Stimulated activated CD4-positive, alpha-beta T cell treated with anti-CD3 and anti-CD28 coated beads, Interleukin-4, amount 100 ng/mL, for 24 hours (primary cell): ENCODE measurements around the gene WASF3.

Experiments used
- DNase-seq: peaks from one replicate; pipeline ENCODE4 v3.0.0-alpha.2; 2020

Gene WASF3

DNA sequence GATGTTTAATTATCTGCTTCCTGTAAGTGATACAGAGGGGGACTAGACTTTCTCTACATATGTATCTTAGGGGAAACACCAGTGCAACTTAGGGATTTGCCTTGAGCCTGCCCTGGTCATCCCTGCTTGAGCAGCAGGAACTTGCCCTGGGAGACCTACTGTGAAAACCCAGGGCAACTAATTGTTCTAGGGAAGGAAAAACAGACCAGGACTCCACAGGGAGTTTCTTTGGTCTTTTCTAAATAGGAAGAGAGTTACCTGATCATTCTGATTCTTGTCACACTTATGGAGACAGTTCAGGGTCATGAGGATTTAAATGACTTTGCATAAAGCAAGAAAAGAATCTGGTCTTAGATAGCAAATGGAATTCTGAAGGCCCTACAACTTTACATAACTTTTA is 89.1 kb downstream of the WASF3 start:
- no peak for DNase-seq

DNA sequence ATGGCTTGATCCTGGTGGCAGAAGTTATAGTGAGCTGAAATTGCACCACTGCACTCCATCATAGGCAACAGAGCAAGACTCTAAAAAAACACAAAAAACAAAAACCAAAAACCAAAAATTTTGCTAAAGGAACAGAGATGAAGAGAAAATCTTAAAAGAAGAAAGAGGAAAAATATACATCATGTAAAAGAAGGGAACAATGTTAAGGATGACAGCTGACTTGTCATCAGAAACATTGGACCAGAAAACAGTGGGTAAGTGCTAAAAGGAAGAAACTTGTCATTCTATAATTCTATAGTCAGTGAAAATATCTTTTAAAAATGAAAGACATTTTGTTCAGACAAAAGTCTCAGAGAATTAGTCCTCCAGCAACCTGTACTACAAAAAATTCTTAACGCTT is 93.8 kb downstream of the WASF3 start:
- no peak for DNase-seq

DNA sequence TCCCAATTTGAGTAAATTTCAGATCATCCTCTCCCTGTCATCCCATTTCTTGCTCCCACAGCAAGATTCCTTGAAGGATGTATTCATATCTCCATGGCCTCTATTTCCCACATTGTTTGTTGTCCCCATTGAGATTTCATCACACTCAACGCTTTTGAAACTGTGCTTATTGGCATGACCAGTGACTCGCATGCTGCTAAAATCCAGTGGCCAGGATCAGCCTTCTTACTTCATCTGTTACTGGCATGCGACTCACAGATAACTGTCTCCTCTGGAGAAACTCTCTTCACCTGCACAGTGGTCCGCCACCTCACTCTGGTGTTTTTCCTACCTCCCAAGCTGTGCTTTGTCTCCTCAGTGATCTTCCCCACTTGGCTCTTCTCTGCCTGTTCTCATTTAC is 95.8 kb downstream of the WASF3 start:
- DNase-seq = no peak

DNA sequence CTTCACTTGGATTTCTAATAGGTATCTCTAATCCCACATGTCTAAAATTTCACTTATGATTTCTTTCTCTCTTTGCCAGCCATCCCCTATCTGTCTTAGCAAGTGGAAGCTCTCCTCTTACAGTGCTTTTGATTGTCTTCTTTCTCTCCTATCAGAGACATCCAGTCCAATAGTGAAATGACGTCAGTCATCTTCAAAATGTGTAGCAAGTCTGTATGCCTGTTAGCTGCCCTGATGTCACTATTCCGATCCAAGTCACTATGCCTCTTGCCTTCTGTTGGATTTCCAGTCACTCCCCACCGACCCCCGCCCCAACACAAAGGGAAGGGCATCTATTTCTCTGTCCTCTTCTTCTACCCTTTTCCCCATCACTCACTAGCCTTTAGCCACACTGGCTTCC is 96.4 kb downstream of the WASF3 start:
- no peak for DNase-seq

DNA sequence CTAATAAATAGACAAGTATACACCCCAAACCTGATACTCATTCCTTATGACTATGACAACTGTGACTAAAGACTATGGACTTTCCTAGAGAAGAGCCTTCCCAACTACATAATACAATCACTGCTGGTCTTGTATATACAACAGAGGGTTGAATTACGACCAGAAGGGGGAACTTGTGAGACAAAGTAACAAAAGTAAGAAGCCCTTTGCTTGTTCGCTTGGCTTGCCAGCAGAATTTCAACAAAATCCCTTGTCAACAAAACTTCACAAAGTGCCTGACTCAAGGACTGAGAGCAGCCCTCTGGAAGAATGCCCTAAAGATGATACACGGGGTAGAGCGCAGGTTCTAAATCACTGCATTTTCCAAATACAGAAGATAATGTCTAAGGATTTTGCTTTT is 99.4 kb downstream of the WASF3 start:
- no peak for DNase-seq

DNA sequence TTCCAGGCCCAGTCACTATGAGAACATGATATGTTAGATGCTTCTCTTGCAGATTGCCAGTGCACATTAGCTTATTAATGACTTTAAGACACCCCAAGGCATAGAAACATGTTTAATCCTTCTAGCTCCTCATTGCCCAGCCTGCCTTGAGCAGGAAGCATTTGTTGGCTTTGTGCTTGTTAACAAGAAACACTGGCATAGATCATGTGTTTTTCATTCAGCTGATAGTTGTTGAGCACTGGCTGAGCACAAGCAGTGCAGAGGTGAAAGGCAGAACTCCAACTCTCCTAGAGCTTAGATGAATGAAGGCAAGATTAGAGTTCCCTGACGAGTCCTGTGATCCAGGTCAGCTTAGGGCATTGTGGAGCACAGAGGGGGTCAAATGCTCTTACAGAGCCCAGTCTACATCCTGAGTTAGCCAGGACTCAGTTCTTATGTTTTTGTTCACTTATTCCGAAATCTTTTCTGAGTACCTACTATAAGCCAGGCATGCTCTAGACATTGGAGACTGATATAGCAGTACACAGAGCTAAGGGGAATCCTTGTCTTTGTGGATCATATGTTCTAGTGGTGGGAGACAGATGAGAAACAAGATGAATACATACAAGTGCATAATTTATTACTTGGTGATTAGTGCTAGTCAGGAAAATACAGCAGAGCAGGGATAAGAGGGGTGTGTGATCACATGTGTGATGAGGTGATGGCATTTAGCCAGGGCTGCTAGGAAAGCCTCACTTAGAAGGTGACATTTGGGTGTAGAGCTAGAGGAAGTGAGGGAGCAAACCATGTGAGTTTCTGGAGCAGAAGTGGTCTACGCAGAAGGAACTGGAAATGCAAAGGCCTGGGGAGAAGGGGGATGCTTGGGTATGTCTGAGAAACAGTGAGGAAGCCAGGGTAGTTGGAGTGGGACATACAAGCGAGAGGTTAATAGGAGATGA is 101.2 kb downstream of the WASF3 start:
- DNase-seq = no peak

DNA sequence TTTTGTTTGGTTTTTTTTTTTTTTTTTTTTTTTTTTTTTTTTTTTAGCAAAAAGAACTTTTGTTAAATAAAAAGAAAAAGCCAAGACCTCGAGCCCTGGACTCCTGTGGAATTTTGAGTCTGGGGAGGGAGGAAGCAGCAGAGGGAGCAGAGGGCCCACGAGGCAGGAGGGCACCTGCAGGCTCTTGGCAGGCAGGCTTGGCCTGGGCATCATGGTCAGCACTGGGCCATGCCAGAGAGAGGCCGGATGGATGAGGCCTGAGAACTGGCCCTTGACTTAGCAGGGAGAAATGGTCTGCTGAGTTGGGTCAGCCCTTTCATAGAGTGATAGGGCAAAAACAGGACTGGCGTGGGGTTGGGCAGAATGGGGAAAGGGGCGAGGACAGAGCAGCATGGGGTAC is 102.7 kb downstream of the WASF3 start:
- no peak for DNase-seq

DNA sequence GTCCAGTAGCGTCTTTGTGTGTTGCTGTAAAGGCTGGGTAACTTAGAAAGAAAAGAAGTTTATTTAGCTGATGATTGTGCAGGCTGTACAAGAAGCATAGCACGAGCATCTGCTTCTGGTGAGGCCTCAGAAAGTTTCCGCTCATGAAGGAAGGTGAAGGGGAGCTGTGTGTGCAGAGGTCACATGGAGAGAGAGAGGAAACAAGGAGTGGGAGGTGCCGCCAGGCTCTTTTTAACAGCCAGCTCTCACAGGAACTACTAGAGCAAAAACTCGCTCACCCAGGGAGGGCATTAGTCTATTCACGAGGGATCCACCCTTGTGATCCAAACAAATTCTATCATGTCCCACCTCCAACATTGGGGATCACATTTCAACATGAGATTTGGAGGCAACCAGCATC is 103.3 kb downstream of the WASF3 start:
- no peak for DNase-seq

DNA sequence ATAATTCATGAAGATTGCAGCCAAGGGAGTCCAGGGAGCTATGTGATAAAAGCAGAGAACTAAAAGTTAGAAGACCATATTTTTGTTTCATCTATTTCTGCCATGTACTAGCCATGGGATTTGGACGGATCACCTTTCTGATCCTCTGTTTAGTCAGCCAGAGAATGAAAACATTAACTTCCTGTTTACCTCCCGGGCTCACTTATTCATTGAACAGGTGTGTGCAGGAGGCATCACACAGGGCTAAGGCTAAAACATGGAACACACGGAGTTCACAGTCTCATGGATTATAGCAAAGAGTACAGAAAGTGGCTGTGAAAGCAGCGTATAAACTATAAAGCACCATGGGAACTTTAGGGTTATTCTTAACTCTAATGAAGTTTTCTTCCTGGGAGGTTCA is 106.3 kb downstream of the WASF3 start:
- DNase-seq = no peak

DNA sequence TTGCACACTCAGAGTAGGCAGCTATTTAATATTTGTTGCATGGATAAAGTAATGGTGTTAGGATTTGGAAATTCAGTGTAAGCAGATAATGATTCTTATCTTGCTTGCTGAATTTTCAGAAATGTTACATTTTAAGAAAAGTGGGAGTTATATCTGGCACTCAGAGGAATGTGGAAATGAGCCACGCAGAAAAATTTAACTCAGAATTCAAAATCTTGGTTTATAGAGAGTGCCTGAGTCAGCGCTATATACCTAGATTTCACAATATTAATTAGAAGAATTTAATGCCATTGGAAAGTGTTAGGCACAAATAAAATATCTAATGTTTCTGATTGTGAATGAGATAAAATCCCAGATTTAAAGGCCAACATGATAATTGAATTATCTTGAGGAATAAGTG is 106.8 kb downstream of the WASF3 start:
- DNase-seq = no peak

DNA sequence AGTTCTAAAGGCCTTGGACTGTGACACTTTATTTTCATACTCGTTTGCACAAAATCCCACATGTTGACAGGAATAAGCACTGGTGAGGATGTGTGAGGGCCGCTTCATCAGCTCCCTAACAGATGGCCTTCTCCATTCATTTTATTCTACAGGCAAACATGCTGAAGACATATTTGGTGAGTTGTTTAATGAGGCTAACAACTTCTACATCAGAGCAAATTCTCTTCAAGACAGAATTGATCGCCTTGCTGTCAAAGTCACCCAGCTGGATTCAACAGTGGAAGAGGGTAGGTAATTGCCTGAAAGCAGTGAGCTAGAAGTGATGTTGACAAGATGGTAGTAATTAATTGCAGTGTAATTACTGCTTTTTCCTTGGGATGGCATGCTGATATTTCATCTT is 107.4 kb downstream of the WASF3 start:
- no peak for DNase-seq

DNA sequence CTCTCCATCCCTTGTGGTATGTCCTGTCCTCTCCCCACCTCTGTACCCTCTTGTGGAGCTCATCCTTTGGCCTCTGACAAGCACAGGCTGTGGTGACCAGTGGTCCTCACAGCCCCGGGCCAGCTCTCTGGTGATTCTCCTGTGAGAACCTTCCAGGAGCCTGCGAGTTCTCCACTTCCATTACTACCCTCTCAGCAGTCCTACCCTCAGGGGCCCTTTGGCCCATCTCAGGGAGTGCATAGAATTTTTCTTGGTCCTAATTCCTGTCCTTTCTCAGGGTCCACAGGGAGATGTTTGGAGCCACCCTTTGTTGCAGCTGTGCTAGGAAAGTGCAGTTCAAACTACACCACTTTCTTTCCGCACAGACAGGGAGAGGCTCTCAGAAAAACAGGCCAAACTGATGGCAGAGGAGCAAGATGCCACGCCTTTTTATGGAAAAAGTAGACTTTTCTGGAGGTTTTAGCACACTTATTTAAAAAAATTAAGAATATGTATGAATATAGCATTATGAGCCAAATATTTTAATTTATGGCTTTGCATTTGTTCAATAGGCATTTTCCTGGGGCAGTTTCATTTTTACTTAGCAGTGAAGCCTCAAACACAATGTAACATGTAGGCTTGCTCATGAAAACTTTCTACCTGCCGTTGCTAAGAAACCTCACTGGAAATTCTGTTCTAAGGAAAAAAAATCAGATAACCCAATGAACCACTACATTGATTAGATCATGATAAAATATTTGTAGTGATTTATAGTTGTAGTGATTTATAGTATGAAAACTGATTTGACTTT is 111.1 kb downstream of the WASF3 start:
- no peak for DNase-seq

DNA sequence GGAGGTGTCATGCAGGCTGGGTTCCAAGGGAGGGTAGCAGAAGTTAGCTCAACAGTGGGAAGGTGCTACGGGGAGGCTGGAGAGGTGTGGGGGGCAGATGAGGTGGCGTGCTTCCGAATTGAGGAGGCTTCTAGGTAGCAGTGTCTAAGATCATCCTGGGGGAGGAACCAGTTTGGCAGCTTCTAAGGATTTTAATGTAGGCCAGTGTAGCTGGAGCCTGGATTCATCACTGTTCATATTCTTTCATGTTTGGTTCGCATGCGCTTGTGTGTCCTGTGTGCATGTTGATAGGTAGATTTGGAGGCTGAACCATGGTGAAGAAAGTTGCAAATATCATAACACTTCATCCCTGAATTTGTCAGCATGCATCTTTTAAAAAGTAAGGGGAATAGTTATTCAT is 116.4 kb downstream of the WASF3 start:
- no peak for DNase-seq

DNA sequence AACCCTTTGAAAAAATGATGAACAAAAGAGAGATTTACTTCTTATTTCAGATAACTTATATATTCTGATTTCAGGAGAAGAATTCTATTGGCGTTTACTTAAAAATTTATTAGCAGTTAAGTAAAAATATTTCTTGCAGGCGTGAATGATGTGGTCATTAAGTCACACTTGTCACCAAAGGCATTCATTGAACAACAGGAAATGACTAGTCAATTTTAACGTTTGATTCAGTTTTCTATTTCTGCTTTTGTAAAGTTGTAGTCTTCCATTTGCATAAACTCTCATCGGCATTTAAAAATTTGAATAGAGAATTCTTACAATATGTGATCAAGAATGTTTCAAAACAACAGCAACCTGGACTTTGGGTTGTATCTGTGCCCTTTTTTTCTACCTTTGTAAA is 119.7 kb downstream of the WASF3 start:
- no peak for DNase-seq

DNA sequence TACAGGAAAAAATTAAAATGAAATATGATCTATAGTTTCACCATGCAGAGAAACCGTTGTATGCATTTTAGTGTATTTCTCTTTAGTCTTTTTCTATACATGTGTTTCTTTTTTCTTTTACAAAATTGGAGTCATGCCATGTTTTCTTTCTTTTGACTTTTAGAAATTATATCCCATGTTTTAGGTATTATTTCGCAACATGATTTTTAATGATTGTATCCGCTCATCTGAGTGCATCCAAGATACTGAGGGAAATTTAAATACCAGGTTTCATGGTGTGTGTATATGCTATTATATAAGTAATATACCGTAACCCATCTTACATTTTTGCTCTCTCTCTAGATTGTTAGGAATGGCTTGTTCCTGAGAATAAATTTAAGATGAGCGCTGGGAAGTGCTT is 120.8 kb downstream of the WASF3 start:
- DNase-seq = no peak

DNA sequence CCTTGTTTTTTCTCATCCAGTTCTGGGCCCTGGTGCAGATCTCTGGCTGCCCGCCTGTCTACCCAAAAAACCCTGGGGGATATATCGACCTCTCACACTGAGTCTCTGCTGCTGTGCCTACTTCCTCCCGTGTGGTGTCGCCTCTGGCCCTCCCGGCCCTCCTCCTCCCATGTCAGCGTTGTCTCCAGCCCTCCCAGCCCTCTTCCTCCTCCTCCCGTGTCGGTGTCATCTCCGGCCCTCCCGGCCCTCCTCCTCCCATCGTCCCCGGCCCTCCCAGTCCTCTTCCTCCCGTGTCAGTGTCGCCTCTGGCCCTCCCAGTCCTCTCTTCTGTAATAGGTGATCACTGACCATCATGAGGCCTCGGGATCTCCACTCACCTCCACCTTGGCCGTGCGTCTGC is 121.3 kb downstream of the WASF3 start:
- DNase-seq = no peak

DNA sequence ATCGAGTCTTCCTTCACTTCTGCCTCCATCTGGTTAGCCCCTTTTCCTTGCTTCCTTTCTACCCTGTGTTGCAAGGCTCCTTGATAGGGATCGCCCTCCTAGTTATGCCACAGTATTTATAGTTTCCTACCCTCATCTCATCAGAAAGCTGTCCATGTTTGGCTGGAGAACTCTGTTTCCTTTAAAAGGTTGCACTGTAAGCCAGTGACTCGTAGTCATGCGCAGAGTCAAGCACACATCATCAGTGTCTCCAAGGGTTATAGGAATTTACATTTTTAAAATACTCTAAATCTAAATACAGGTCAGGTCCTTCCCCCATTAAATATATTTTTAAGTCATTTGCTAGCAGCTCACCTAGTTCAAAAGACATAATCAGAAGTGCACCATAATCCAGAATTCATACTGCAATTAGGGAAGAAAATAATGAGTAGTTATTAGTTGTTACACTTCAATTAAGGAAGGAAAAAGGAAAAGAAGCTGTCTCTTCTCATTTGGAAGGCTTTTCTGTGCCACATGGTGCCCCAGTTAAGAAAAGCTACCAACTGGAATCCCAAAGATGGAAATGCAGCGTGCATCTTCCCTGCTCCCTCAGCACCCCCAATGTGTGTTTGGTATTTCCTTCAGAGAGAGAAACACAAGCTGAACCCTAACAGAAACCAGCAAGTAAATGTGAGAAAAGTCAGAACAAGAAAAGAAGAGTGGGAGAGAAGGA is 122.1 kb downstream of the WASF3 start:
- DNase-seq = no peak

DNA sequence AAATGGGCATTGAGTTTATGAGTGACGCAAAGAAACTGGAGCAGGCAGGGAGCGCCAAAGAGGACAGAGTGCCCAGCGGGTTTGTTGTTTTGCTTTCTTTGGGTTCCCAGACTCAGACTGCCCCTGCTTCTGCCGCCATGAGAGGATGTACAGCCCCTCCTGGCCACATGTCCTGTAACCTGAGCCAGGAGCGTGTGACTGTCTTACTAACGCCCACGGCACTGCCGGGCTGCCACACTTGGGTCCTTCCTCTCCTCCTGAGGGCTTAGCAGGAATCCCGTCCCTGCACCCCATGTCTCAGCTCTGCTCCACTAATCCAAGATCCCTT is 122.6 kb downstream of the WASF3 start:
- no peak for DNase-seq

DNA sequence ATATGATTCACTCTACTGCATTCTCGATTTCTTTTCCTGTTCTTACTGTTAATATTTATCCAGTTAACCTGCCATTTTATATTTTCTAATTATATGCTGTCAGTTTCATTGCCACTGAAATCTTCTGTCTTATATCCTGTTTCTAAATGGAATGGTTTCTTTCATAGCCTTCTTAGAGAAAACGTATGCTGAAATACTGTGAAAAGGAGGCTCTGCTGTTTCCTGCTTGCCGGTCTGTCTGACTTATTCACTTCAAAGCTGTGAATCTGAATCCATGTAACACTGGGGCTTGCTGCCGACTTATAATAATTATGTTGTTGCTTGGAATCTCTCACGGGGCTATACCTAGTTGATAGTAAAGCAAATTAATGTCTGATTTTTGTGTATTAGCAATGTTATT is 123.1 kb downstream of the WASF3 start:
- DNase-seq = no peak

DNA sequence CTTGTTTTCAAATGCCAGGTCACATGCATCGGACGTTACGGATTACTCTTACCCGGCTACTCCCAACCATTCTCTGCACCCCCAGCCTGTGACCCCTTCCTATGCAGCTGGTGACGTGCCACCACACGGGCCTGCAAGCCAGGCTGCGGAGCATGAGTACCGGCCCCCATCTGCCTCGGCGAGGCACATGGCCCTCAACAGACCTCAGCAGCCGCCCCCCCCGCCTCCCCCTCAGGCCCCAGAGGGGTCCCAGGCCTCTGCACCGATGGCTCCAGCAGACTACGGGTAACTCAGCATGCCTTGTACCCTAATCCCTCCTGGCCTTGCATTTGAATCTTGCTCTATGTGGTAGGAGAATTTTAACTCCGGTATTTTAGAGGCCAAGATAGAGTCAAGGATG is 123.6 kb downstream of the WASF3 start:
- no peak for DNase-seq

DNA sequence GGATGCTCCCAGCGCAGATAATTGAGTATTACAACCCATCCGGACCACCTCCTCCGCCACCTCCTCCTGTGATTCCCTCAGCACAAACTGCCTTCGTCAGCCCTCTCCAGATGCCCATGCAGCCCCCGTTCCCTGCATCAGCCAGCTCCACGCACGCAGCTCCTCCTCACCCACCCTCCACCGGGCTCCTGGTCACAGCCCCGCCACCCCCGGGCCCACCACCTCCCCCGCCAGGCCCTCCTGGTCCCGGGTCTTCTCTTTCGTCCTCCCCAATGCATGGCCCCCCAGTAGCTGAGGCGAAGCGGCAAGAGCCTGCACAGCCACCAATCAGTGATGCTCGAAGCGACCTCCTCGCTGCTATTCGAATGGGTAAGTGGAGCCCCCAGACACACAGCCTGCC is 125.1 kb downstream of the WASF3 start:
- no peak for DNase-seq

DNA sequence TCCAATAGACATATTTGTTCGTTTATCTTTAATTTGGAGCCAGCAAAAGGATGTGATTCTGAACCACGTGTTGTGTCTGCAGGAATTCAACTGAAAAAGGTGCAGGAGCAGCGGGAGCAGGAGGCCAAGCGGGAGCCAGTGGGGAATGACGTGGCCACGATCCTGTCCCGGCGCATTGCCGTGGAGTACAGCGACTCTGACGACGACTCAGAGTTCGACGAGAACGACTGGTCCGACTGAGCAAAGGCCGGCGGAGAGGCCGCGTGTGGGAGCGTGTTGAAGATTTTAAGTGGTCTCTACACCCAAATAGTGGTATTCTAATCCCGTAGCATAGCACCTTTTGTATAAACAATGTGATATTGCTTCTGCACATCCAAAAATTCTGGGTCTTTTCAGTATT is 128.1 kb downstream of the WASF3 start:
- no peak for DNase-seq

DNA sequence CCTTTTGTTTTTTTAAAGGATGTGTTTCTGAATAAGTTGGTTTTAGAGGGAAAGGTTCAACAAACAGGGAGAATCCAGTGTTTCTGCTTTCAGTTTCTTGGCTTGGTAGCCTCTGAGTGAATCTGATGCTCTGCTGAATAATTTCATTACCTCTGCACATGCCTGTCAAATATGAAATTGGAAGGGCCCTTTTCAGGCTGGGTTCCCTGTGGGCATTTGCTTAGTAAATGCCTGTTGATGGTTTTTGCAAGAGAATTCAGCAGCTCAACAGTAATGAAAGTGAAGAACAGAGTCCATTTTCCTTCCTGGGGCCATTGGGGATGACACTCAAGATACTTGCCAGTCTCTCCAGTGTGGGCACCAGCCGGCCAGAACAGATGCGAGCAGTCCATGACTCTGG is 128.8 kb downstream of the WASF3 start:
- no peak for DNase-seq

DNA sequence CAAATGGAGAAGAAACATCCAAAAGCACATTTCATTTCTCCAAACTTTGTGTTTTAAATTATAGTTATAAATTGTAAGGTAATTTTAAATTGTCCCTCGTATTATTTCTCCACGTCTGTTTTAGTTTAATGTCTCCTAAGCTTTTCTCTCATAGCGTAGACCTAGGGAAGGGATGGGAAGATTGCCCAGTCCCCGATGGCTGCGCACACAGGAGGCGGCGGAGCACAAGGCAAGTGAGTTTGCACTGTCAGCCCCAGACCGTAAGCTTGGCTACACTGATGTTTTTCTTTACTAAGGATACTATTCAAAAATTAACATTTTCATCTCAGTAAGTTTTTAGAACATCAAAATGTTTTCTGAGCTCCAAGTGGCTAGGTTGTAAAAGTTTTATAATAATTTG is 130.8 kb downstream of the WASF3 start:
- no peak for DNase-seq
